H1 (cell line): ENCODE data around the gene HACD1. TPM values are rescaled to one million over a fixed set of nuclear protein-coding genes. Genes with fewer than 3 reads are reported as not detected.

Experiments used
- CTCF ChIA-PET: fragments of 300-600 bp; sonication (Branson Sonifier 250); formaldehyde crosslinking; loops from one replicate; lab custom pipeline; 2021; ENCODE audit not compliant: partially characterized antibody; lab: Charles Lee
- POLR2A ChIA-PET: fragments of 300-600 bp; sonication (Branson Sonifier 250); formaldehyde crosslinking; loops from one replicate; lab custom pipeline; 2021; ENCODE audit warnings: inconsistent platforms; ENCODE audit not compliant: partially characterized antibody; lab: Charles Lee
- DNase-seq, 2 experiments: peaks; one replicate each; pipeline versions ENCODE4 v3.0.0 to v3.0.0-alpha.2; 2010 to 2022; ENCODE audit warnings: low spot score in 2 of 2, low read depth in 1 of 2, mixed read lengths in 1 of 2
- FAIRE-seq: peaks from 2 replicates; lab custom pipeline; 2011; peaks lifted over from hg19 to GRCh38; lab: Jason Lieb, UNC
- H2AFZ ChIP-seq: 2 replicates; pipeline ENCODE4 v1.8.1; 2012; ENCODE audit warnings: low read length, inconsistent platforms
- H2AK5ac ChIP-seq: 2 replicates; pipeline ENCODE4 v1.6.1; 2013; ENCODE audit warnings: low read depth, low read length
- H2BK120ac ChIP-seq: replicated peaks from 2 replicates; pipeline ENCODE3; 2013; ENCODE audit warnings: low read depth, low read length, inconsistent platforms
- H2BK12ac ChIP-seq: 2 replicates; pipeline ENCODE4 v1.6.1; 2013; ENCODE audit warnings: low read depth, low read length
- H2BK15ac ChIP-seq: 2 replicates; pipeline ENCODE4 v1.6.1; 2013; ENCODE audit warnings: low read length
- H2BK20ac ChIP-seq: 2 replicates; pipeline ENCODE4 v1.6.1; 2013; ENCODE audit warnings: low read length
- H2BK5ac ChIP-seq: 2 replicates; pipeline ENCODE4 v1.6.1; 2013; ENCODE audit warnings: low read depth, low read length
- H3K14ac ChIP-seq: 2 replicates; pipeline ENCODE4 v1.6.1; 2013; ENCODE audit warnings: inconsistent platforms; ENCODE audit not compliant: insufficient read length
- H3K18ac ChIP-seq: 2 replicates; pipeline ENCODE4 v1.6.1; 2013; ENCODE audit warnings: low read length; ENCODE audit errors: extremely low read depth
- H3K23ac ChIP-seq: 2 replicates; pipeline ENCODE4 v1.6.1; 2013; ENCODE audit warnings: inconsistent platforms; ENCODE audit not compliant: insufficient read length
- H3K23me2 ChIP-seq: 2 replicates; pipeline ENCODE4 v1.6.1; 2013; ENCODE audit warnings: low read depth, low read length
- H3K27ac ChIP-seq: 2 replicates; pipeline ENCODE4 v1.6.1; 2011; ENCODE audit warnings: low read depth, low read length, inconsistent platforms
- H3K27me3 ChIP-seq, 4 experiments: replicated peaks in 1 of 4; 1 replicate in 1 of 4; 2 replicates in 3 of 4; pipeline versions ENCODE4 v1.6.1 to v1.8.1; 2011 to 2013; ENCODE audit warnings: low read length in 3 of 4, mild to moderate bottlenecking in 3 of 4, inconsistent platforms in 2 of 4, mixed read lengths in 2 of 4, moderate library complexity in 1 of 4; ENCODE audit not compliant: control insufficient read depth in 3 of 4, insufficient read depth in 3 of 4; ENCODE audit errors: extremely low read depth in 1 of 4
- H3K36me3 ChIP-seq, 4 experiments: 2 replicates each; pipeline versions ENCODE4 v1.6.1 to v1.8.1; 2011 to 2013; ENCODE audit warnings: mild to moderate bottlenecking in 4 of 4, low read length in 3 of 4, moderate library complexity in 2 of 4, control low read depth in 1 of 4, inconsistent platforms in 1 of 4; ENCODE audit not compliant: insufficient read depth in 4 of 4, control insufficient read depth in 2 of 4
- H3K4ac ChIP-seq: replicated peaks from 2 replicates; pipeline ENCODE3; 2013; ENCODE audit warnings: low read length, low read depth, mixed read lengths, inconsistent platforms; ENCODE audit not compliant: insufficient read length
- H3K4me1 ChIP-seq, 4 experiments: replicated peaks in 1 of 4; 1 replicate in 1 of 4; 2 replicates in 3 of 4; pipeline versions ENCODE4 v1.6.1 to v1.8.1; 2011 to 2013; ENCODE audit warnings: low read length in 3 of 4, inconsistent platforms in 2 of 4, mixed read lengths in 1 of 4; ENCODE audit not compliant: insufficient read depth in 4 of 4, control insufficient read depth in 3 of 4
- H3K4me2 ChIP-seq, 2 experiments: 2 replicates each; pipeline versions ENCODE4 v1.6.1 to v1.8.1; 2011 to 2013; ENCODE audit warnings: low read depth in 2 of 2, low read length in 2 of 2, control low read depth in 1 of 2, inconsistent platforms in 1 of 2, mild to moderate bottlenecking in 1 of 2; ENCODE audit not compliant: insufficient read depth in 1 of 2
- H3K4me3 ChIP-seq, 4 experiments: fragments of 200-600, 300-600 bp in 1 of 4; sonication (generic), shearing (Covaris generic), sonication (Bioruptor Twin) in 1 of 4; 2 replicates each; pipeline versions ENCODE4 v1.5.1 to v1.8.1; 2011 to 2016; ENCODE audit warnings: low read length in 4 of 4, low read depth in 3 of 4, control low read depth in 2 of 4, inconsistent platforms in 2 of 4, mild to moderate bottlenecking in 2 of 4, mixed read lengths in 1 of 4, moderate library complexity in 1 of 4; ENCODE audit not compliant: insufficient read depth in 2 of 4; ENCODE audit errors: extremely low read depth in 1 of 4
- H3K56ac ChIP-seq: replicated peaks from 2 replicates; pipeline ENCODE3; 2013; ENCODE audit warnings: low read depth, mild to moderate bottlenecking, mixed read lengths, low read length, inconsistent platforms; ENCODE audit not compliant: insufficient read length
- H3K79me1 ChIP-seq: 2 replicates; pipeline ENCODE4 v1.6.1; 2013; ENCODE audit warnings: low read depth, low read length, control low read depth
- H3K79me2 ChIP-seq, 2 experiments: 2 replicates each; pipeline versions ENCODE4 v1.6.1 to v1.8.1; 2012 to 2013; ENCODE audit warnings: low read length in 2 of 2, mild to moderate bottlenecking in 2 of 2, inconsistent platforms in 1 of 2; ENCODE audit not compliant: insufficient read depth in 2 of 2, control insufficient read depth in 1 of 2
- H3K9ac ChIP-seq, 4 experiments: replicated peaks in 1 of 4; 1 replicate in 1 of 4; 2 replicates in 3 of 4; pipeline versions ENCODE4 v1.6.1 to v1.8.1; 2011 to 2013; ENCODE audit warnings: low read depth in 3 of 4, low read length in 3 of 4, control low read depth in 2 of 4, mild to moderate bottlenecking in 2 of 4, moderate library complexity in 2 of 4, inconsistent platforms in 1 of 4; ENCODE audit errors: extremely low read depth in 1 of 4
- H3K9me3 ChIP-seq, 2 experiments: 2 replicates each; pipeline versions ENCODE4 v1.6.1 to v1.8.1; 2012 to 2013; ENCODE audit warnings: mild to moderate bottlenecking in 2 of 2, moderate library complexity in 2 of 2, control low read depth in 1 of 2, inconsistent platforms in 1 of 2, low read depth in 1 of 2, low read length in 1 of 2, mixed read lengths in 1 of 2; ENCODE audit not compliant: insufficient read depth in 2 of 2
- H4K20me1 ChIP-seq, 2 experiments: replicated peaks in 1 of 2; 2 replicates each; pipeline versions ENCODE3 to v1.8.1; 2011 to 2013; ENCODE audit warnings: inconsistent platforms in 2 of 2, low read length in 2 of 2, mild to moderate bottlenecking in 1 of 2; ENCODE audit not compliant: insufficient read depth in 2 of 2, control insufficient read depth in 1 of 2
- H4K5ac ChIP-seq: 2 replicates; pipeline ENCODE4 v1.6.1; 2013; ENCODE audit warnings: low read length, low read depth, mixed read lengths, inconsistent platforms; ENCODE audit not compliant: insufficient read length
- H4K8ac ChIP-seq: 2 replicates; pipeline ENCODE4 v1.8.0; 2013; ENCODE audit warnings: mild to moderate bottlenecking, moderate library complexity, low read length, inconsistent platforms; ENCODE audit not compliant: insufficient read depth; ENCODE audit errors: extremely low read depth
- H4K91ac ChIP-seq: replicated peaks from 2 replicates; pipeline ENCODE3; 2013; ENCODE audit warnings: low read length, mixed read lengths, inconsistent platforms; ENCODE audit not compliant: insufficient read length
- EP300 ChIP-seq, 2 experiments: IDR thresholded peaks; 1 replicate in 1 of 2; 2 replicates in 1 of 2; pipeline ENCODE4 v1.6.1; 2011 to 2012; ENCODE audit warnings: low read depth in 2 of 2, low read length in 2 of 2, mild to moderate bottlenecking in 2 of 2, borderline replicate concordance in 1 of 2, inconsistent platforms in 1 of 2, moderate library complexity in 1 of 2
- KDM5A ChIP-seq: fragments of 200-600 bp; IDR thresholded peaks from 2 replicates; pipeline ENCODE4 v1.7.1; 2012; ENCODE audit warnings: mild to moderate bottlenecking, low read length, inconsistent platforms, mixed read lengths
- WGBS, 2 experiments: shearing (Covaris generic) in 1 of 2; methylation state at CpG; one replicate each; pipeline versions ENCODE4 v1.1.6 to v1.1.7; 2013 to 2015; ENCODE audit warnings: low lambda C conversion rate in 2 of 2, mixed read lengths in 2 of 2, inconsistent platforms in 1 of 2, low coverage in 1 of 2, missing lambda C conversion rate in 1 of 2; ENCODE audit not compliant: insufficient replicate concordance in 2 of 2, insufficient coverage in 1 of 2, insufficient read length in 1 of 2; ENCODE audit errors: extremely low coverage in 1 of 2, missing lambda C conversion rate in 1 of 2; 5-methylcytosine and 5-hydroxymethylcytosine counted together
- polyA plus RNA-seq, 7 experiments: library from polyadenylated mRNA; depleted of rRNA in 3 of 7; stranded (reverse) in 5 of 7; unstranded in 2 of 7; fragments of >200 nt in 5 of 7; fragments of 200-250 nt in 2 of 7; gene quantifications; 1 replicate in 5 of 7; 2 replicates in 1 of 7; 4 replicates in 1 of 7; pipeline versions ENCODE4 v1.2.1 to v1.2.3, GENCODE V29; 2011 to 2013; ENCODE audit warnings: missing spikeins in 2 of 7, mixed read lengths in 2 of 7
- total RNA-seq: library from RNA; stranded (reverse); fragmentation: NEBNext Ultra II Directional; extraction: Animal tissue kit (Norgen Biotek cat#: 25700); gene quantifications from 2 replicates; pipeline ENCODE4 v1.2.1, GENCODE V29; 2021

HACD1 gene
- total and polyA plus RNA-seq, 2 of the 8 experiments (the other 6 are each of a cell fraction or from before 2014, with no cell fraction given) = 18.7 to 30.8 TPM

GRCh38 chr10:17578603-17579002, 38.6 kb downstream of the HACD1 start:
- Histone ChIP-seq H3K4ac (no peak overlapping the region), H4K5ac (no peak overlapping the region), H3K27me3 (no peaks in the 10 kb centered on the region), H3K9ac (no peak overlapping the region), H3K79me1 (no peaks in the 10 kb centered on the region), H3K23me2 (no peaks in the 10 kb centered on the region), H3K56ac (no peak overlapping the region), H4K20me1 (no peaks in the 10 kb centered on the region), H2BK15ac (no peak overlapping the region), H2AFZ (no peak overlapping the region), H4K8ac (no peak overlapping the region), H3K36me3 (no peaks in the 10 kb centered on the region), H2BK20ac (no peak overlapping the region), H3K4me2 (no peak overlapping the region), H2BK120ac (no peak overlapping the region), H2BK5ac (no peak overlapping the region), H3K4me1 (no peaks in the 10 kb centered on the region), H3K14ac (no peak overlapping the region), H2AK5ac (no peak overlapping the region), H3K18ac (no peak overlapping the region), H3K79me2 (no peaks in the 10 kb centered on the region), H3K23ac (no peak overlapping the region), H2BK12ac (no peak overlapping the region), H3K4me3 (no peak overlapping the region), H3K27ac (no peak overlapping the region), H3K9me3 (no peaks in the 10 kb centered on the region), H4K91ac (no peak overlapping the region)
- FAIRE-seq = no peak
- ChIA-PET CTCF (no interaction called here), POLR2A (no interaction called here)
- 88% methylated on average over 2 of the region's 2 CpGs; no CpG with 5 or more reads in 1 of the 2 experiments for WGBS, 2 experiments
- DNase-seq = no peak
- TF ChIP-seq EP300 (IDR thresholded peaks at IDR 0.05; ENCODE audit: borderline replicate concordance in 1 of 2, low read depth in 2 of 2, low read length in 2 of 2) = no peak
- TF ChIP-seq KDM5A = no peak
